ENCODE results near the gene HRK.
"Not testable (repeated sequence)": the region's sequence is repeated elsewhere in the genome, so short reads cannot be mapped to it uniquely, and the experiment has no call there.

Gene HRK

DNA sequence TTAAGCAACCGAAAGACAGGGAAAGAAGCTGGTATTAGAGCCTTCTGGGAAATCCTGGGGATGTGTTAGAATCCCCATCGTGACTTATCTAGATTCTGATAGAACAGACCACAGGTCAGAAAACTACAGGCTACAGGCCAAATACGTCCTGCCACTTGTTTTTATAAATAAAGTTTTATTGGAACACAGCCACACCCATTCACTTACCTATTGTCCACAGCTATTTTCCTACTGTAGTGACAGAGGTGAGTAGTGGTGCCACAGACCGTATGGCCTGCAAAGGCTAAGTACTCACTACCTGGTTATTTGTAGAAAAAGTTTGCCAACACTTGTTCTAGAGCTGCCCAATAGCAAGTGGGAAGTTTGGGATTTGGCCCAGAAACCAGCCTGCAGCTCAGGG lies 53.8 kb downstream of the HRK start:
- in situ Hi-C loops (cut with HindIII; ENCODE audit: low sequenced_read_pairs): no loop called here
- TF ChIP-seq, protein P1, sequence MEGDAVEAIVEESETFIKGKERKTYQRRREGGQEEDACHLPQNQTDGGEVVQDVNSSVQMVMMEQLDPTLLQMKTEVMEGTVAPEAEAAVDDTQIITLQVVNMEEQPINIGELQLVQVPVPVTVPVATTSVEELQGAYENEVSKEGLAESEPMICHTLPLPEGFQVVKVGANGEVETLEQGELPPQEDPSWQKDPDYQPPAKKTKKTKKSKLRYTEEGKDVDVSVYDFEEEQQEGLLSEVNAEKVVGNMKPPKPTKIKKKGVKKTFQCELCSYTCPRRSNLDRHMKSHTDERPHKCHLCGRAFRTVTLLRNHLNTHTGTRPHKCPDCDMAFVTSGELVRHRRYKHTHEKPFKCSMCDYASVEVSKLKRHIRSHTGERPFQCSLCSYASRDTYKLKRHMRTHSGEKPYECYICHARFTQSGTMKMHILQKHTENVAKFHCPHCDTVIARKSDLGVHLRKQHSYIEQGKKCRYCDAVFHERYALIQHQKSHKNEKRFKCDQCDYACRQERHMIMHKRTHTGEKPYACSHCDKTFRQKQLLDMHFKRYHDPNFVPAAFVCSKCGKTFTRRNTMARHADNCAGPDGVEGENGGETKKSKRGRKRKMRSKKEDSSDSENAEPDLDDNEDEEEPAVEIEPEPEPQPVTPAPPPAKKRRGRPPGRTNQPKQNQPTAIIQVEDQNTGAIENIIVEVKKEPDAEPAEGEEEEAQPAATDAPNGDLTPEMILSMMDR (IDR thresholded peaks at IDR 0.05; ENCODE audit: low read depth, low read length, missing control alignments): no peak
- H3K4me3 ChIP-seq (ENCODE audit: low read depth, low read length): no peak overlapping the region
- no peak for DNase-seq (ENCODE audit: low read depth)

DNA sequence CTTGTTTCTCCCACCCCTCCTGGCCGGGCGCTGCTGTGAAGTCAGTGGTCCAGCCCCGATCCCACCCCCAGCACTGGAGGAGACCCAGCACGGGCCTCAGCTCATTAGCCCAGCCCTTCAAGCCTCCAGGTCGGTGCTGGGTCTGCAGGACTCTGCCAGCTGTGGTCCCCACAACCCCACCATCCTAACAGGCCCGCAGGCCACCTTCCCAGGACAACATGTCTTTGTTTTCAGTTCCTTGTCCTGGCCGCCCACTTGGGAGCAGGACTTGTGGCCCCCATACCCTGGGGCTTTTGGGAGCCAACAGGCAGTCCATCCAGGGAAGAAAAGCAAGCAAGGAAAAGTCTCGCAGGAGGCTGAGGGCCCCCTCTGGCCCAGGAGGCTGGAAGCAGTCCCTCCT lies 60.0 kb downstream of the HRK start:
- H3K4me3 ChIP-seq (ENCODE audit: low read depth, low read length): no peak overlapping the region
- TF ChIP-seq, protein P1 (IDR thresholded peaks at IDR 0.05; ENCODE audit: low read depth, low read length, missing control alignments): no peak
- in situ Hi-C loops (cut with HindIII; ENCODE audit: low sequenced_read_pairs): no loop called here
- DNase-seq (ENCODE audit: low read depth): no peak

GRCh38 chr12:116820064-116820656 lies 61.1 kb downstream of the HRK start:
- H3K4me3 ChIP-seq (ENCODE audit: low read depth, low read length): no peak overlapping the region
- no peak for DNase-seq (ENCODE audit: low read depth)
- TF ChIP-seq, protein P1 (IDR thresholded peaks at IDR 0.05; ENCODE audit: low read depth, low read length, missing control alignments): no peak
- in situ Hi-C loops (cut with HindIII; ENCODE audit: low sequenced_read_pairs): no loop called here

GRCh38 chr12:116818948-116819832 lies 62.1 kb downstream of the HRK start:
- H3K4me3 ChIP-seq (ENCODE audit: low read depth, low read length): peak overlapping the region; percentile 89
- TF ChIP-seq, protein P1 (IDR thresholded peaks at IDR 0.05; ENCODE audit: low read depth, low read length, missing control alignments): no peak
- in situ Hi-C loops (cut with HindIII; ENCODE audit: low sequenced_read_pairs): no loop called here
- peak; percentile 80 for DNase-seq (ENCODE audit: low read depth)

DNA sequence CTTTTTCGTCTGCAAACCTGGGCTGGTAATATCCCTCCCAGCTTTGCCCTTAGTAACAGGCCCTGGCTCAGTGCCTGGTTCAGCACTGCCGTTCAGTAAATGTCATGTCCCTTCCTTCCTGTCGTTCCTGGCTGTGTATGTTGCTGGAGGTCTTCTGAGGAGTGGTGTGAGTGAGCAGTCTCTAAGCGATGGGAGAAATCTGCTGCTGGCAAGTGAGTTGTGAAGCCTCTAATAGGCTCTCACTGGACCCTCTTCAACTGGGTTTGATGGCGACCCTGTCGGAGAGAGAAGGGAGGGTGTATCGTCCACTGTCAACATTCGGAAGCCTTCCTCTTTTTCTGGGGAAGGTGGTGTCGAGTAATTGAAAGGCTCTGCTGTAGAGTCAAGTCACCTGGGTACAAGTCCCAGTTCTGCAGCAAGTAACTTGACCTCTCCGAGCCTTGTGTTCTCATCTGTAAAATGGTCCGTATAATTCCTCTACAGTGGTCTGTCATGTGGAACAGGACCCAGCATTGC lies 62.8 kb downstream of the HRK start:
- in situ Hi-C loops (cut with HindIII; ENCODE audit: low sequenced_read_pairs): no loop called here
- TF ChIP-seq, protein P1 (IDR thresholded peaks at IDR 0.05; ENCODE audit: low read depth, low read length, missing control alignments): no peak
- H3K4me3 ChIP-seq (ENCODE audit: low read depth, low read length): peak overlapping the region; percentile 89
- no peak for DNase-seq (ENCODE audit: low read depth)

GRCh38 chr12:116814766-116815165 lies 66.5 kb downstream of the HRK start:
- H3K4me3 ChIP-seq (ENCODE audit: low read depth, low read length); in situ Hi-C loops (cut with HindIII; ENCODE audit: low sequenced_read_pairs); DNase-seq (ENCODE audit: low read depth): not testable (repeated sequence)

Data from astrocyte of the cerebellum (primary cell).